GM12875 (cell line): ENCODE results near the gene HIVEP3.
"Not testable (repeated sequence)": the region's sequence is repeated elsewhere in the genome, so short reads cannot be mapped to it uniquely, and the experiment has no call there.

ENCODE experiments used
- H3K4me3 ChIP-seq: one replicate; pipeline ENCODE4 v1.5.1; 2011; ENCODE audit warnings: low read depth, low read length, control low read depth
- TF ChIP-seq, protein P1 (sequence below): IDR thresholded peaks from 2 replicates; pipeline ENCODE4 v1.5.1; 2011; ENCODE audit warnings: low read depth, mild to moderate bottlenecking, control low read depth, inconsistent platforms, low read length, moderate library complexity, borderline replicate concordance; ENCODE audit not compliant: insufficient read depth

Gene HIVEP3

DNA sequence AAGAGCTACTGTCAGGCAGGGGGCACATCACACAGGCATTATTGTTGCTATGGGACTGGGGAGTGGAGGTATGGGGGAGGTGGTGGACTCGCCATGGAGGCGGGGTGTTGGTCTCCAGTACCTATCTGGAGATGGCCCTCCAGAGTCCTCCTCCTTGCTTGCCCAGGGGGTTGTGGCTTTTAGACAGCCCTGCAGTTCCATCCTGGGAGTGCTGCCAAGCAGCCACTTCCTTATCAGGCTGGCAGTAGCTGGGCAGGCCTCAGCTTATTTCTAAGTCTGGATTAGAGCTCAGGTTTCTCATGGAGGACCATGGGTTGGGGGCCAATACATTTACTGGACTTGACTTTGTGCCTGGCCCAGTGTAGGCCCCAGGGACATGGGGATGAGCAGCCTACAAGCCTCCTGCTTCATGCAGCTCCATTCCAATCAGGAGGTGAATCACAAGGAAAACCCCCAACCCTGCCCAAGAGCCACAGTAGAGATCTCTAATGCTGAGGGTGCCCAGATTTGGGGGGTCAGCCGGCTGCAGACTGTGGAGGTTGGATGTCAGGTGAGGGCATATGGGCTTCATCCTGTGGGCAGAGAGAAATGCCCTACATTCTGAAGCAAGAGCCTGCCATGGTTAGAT is 223.5 kb downstream of the HIVEP3 start:
- TF ChIP-seq, protein P1, sequence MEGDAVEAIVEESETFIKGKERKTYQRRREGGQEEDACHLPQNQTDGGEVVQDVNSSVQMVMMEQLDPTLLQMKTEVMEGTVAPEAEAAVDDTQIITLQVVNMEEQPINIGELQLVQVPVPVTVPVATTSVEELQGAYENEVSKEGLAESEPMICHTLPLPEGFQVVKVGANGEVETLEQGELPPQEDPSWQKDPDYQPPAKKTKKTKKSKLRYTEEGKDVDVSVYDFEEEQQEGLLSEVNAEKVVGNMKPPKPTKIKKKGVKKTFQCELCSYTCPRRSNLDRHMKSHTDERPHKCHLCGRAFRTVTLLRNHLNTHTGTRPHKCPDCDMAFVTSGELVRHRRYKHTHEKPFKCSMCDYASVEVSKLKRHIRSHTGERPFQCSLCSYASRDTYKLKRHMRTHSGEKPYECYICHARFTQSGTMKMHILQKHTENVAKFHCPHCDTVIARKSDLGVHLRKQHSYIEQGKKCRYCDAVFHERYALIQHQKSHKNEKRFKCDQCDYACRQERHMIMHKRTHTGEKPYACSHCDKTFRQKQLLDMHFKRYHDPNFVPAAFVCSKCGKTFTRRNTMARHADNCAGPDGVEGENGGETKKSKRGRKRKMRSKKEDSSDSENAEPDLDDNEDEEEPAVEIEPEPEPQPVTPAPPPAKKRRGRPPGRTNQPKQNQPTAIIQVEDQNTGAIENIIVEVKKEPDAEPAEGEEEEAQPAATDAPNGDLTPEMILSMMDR, result no peak
- H3K4me3 ChIP-seq, result no peak overlapping the region

DNA sequence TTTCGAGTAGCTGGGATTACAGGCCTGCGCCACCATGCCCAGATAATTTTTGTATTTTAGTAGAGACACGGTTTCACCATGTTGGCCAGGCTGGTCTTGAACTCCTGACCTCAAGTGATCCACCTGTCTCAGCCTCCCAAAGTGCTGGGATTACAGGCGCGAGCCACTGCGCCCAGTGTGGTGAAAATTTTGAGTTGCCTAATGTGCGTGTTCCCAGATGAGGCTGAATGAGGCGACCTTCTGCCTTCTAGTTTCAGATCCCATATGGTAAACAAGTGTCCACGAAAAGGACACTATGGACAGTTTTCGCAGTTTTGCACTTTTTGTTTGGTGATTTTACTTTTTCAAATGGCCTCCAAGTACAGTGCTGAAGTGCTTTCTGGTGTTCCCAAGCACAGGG is 226.8 kb downstream of the HIVEP3 start:
- not testable (repeated sequence) for H3K4me3 ChIP-seq

DNA sequence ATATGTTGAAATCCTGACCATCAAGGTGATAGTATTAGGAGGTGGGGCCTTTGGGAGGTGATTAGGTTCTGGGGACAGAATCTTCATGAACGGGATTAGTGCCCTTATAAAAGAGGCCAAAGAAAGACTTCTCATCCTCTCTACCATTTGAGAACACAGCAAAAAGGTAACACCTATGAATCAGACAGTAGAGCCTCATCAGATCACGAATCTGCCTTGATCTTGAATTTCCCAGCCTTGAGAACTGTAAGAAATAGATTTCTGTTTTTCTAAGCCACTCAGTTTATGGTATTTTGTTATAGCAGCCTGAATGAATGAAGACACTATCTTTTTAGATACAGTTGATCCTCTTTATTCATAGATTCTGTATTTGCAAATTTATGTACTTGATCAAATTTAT is 227.3 kb downstream of the HIVEP3 start:
- TF ChIP-seq, protein P1, result no peak
- no peak overlapping the region for H3K4me3 ChIP-seq

DNA sequence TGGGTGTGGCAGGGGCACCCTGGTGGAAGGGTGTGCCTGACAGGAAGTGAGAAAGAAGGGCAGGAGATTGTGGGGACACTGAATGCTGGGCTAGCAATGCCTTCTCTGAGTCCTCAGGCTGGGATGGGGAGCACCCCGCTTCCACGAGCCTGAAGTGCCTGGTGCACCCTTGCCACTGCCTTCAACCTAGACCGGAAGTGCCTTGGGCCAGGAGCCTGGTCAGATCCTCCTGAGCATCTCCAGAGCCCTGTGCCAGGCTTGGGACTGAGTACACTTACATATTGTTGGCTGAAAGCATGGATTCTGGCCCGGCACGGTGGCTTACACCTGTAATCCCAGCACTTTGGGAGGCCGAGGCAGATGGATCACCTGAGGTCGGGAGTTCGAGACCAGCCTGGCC is 228.4 kb downstream of the HIVEP3 start:
- TF ChIP-seq, protein P1, result no peak
- H3K4me3 ChIP-seq, result no peak overlapping the region

DNA sequence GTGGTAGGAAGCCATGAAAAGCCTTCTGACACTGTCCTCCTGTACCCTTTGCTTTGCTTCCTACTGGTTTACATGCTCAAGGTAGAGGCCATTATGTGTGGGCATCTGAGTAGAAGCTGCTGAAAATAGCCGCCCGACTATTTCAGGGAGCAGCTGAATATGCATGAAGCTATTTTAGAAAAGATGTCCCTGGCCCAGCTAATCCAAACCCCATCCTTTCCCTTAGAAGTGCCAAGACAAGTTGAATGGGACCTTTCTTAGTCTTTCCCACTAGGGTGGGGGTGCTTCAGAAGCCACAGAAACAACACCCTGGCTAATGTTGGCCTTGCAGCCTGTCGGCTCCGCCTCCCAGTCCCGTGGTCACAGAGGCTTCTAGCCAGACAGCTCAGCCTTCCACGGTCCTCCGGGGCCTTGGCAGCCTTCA is 229.2 kb downstream of the HIVEP3 start:
- H3K4me3 ChIP-seq, result no peak overlapping the region
- TF ChIP-seq, protein P1, result no peak

DNA sequence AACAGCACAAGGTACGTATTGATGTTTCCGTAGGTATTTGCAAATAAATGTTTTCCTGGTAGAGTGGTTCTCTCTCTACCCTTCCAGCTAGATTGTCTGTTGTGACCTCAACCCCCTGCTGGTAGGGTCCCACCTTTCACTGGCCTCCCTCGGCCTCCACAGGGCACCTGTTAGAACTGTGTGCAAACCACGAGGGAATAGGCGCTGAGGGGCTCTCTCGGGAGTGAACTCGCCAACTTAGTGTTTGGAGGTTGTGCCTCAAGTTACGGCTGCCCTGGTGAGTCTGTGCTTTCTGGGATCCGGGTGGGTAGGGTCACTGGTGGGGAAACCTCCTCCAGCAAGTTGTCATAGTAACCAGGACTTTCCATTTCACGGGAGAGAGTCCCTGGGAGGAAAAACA is 229.6 kb downstream of the HIVEP3 start:
- TF ChIP-seq, protein P1, result no peak
- no peak overlapping the region for H3K4me3 ChIP-seq

DNA sequence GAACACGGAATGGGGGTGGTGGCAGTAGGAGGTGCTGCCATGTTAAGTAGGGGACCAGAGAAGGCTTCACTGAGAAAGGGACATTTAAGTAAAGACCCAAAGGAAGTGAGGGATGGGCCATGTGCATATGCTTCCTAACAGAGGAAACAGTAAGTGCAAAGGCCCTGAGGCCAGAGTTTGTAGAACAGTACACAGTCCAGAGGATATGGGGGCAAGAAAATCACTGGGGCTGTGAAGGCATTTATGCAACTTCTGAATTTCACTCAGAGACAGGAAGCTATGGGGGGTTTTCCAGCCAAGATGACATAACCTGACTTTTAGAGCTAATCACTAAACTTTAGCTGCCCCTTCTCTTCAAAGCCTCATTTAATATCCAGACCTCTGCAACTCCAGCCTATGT is 231.7 kb downstream of the HIVEP3 start:
- H3K4me3 ChIP-seq, result no peak overlapping the region
- TF ChIP-seq, protein P1, result no peak

DNA sequence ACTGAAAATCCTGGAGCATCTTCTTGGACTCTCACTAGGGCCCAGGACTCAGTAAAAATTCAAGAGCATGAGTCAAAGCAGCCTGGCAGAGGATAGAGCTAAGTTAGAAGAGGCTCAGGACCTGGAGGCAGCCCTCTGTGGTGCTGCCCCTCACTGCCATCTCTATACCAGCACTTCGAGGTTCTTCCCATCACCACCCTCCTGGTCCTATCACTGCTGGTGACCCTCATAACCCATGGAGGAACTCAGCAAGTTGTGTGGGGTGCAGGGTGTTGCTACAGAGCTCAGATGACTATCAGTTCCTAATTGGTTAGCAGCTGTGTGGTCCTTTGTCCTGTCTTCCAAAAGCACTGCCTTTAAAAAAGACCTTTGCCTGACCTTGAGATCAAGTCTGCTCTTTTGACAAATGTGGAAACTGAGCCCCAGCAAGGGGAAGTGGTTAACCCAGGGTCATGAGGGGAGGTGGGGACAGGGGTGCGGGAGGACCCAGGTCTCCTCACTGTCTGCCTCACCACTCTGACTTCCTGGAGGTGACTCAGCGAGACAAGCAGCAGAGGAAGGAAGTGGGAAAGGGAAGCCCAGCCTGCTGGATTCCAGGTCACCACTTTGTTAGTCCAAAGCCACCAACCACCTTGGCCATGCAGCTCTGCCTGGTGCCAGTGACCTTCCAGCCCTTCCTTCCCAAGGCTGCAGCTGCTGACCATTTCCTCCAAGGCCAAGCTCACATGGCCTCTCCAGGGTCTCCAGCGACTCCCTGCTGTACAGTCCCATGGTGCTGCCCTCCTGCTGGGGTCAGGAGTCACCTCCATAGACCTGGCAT is 234.8 kb downstream of the HIVEP3 start:
- TF ChIP-seq, protein P1, result no peak
- H3K4me3 ChIP-seq, result no peak overlapping the region
